ENCODE data around the gene PHF19. TPM values are rescaled to one million over a fixed set of nuclear protein-coding genes. Genes with fewer than 3 reads are reported as not detected.

PHF19 gene
- 4.1 TPM for total RNA-seq

DNA sequence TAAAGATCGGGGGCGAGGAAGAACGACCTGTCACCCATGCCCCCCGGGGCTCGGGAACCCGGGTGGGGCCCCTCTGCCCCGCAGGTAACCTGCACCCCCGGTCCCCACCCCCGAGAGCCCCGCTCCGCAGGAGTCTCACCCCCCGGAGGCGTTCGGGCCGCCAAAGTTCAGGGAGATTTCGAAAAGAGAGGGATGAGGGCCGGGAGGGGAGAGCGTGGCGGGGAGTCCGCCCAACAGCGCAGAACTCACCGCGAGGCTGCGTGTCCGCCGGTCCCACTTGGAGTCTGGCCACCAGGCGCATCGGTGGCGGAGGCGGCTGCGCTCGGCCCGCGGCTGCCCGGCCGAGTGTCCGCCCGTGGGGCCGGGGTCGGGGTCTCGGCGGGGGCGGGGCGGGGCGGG lies at the start of gene PHF19:
Gene PHF19 (minus strand): TSS at position 347 of the 399 bp plus-strand sequence. CDS start 2,447 bp downstream, outside the sequence.
- DNase-seq: no peak

DNA sequence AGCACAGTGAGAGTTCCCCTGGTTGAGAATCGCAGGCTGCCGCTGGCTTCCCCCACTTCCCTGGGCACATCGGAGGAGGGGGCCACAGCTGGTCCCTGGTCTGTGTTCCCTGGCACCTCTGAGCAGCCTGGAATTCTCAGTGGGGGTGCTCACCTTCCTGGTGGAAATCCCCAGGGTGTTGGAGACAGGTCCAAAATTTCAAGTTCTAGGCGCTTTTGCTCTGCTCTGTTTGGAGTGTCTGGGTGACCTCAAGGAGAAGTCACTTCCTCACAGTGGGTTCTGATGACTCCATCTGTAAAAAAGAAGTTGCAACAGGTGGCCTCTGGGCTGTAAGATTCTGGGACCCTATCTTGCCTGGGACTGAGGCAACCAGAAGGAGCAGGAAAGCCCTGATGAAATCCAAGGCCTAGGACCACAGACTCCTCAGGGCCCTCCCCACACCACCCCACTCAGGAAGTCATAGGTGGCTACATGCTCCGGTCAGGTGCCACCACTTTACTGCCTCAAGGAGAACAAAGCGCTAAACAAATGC lies 49.5 kb upstream of the PHF19 start, which contains the start of gene TRAF1:
Gene TRAF1 (minus strand): TSS at position 400 of the 532 bp plus-strand sequence. CDS start 721 bp downstream, outside the sequence.
- no peak for DNase-seq

DNA sequence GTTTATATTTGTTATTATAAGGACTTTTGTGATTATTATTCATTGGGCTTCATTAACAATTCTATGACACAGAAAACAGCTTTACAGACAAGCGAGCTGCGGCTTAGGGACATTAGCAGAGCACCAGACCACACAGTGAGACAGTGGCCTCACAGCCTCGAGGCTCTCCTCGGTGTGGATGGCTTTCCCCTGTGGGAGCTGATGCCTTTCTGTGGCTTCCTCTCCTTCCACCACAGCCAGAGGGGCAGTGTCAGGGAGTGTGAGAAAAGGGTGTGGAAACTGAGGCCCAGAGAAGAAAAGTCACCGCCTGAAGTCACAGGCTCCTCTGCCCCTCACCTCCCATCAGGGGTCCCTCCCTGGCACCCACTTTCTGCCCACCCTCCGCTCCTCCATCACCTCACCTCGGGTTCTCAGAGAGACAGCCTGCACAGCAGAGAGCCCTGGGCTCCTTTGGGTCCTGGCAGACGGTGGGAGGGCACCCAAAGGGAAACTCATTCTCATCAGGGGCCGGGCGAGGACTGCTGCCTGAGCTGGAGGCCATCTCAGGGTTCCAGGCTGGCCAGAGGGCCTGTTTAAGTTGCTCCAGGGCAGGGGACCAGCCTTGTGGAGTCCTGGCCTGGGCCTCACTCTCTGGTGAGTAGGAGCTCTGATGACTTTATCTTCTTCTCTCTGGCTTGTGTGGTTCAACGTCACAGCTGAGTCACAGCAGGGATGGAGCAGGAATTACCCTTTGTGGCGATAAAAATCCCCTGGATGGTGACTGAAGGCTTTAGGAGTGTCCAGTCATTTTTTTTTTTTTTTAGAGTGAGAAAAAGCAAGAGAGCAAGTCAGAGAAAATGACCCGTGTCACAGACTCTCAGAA lies 48.8 kb upstream of the PHF19 start:
- no peak for DNase-seq

DNA sequence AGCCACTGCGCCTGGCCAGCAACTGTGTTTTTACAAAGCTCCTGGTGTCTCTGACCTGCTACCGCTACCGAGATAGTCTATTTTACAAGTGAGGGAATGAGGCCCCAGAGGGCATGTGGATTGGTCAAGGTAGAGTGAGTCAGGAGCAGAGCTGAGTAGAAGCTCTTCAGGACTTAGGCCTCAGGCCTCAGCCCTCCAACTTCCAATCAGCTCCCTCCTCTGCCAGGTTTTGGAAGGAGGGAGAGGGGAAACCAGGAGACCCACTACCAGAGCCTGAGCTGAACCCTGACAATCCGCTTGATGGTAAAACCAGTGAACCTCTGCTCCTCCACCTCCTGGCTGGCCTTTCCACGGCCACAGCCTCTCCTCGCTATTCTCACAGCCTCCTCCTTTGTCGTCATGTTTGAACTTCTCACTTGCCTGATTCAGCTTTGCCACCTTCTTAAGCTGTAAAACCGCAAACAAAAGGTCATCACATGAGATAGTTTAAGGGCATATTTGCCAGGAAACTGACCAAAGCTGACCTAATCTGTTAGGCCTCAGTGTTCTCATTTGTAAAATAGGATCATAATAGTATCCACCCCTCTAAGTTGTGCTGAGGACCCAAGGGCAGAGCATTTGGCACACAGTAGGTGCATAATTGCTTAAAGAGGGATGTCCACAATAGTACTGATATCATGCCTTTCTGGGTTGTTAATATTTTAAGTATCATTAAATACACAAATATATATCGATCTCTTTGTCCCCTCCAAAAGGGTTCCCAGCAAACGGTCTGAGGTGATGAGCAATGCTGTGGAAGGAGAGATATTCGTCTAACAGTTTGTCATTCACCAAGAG lies 47.9 kb upstream of the PHF19 start:
- no peak for DNase-seq

DNA sequence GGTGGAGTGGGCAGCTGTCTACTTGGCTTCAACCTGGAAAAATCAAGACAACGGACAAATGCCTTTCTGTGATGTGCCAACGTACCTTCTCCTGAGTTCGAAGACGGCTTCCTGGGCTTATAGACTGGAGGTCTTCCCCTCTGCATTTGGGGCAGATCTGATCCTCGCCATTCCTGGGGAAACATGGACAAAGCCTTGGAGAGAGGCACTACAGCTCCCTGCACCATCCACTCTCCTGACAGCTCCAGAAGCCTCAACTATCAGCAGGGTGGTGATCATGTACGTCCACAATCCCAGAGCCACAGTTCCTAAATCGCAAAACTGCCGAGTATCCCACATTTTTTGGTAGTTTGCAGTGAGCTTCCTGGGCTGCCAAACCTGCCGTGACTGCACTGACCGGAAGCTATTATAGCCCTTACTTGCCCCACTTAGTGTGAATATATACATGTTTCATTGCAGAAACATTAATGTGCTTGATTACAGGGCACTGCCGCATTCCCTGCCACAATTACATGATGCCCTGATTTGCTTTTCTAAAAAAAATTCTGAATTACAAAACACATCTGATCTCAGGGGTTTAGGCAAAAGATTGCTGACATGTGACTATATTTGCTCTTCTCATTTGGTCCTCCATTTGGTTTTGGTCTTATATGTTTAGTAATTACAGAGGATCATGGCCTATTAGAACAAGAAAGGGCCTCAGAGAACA lies 46.8 kb upstream of the PHF19 start:
- DNase-seq: no peak

DNA sequence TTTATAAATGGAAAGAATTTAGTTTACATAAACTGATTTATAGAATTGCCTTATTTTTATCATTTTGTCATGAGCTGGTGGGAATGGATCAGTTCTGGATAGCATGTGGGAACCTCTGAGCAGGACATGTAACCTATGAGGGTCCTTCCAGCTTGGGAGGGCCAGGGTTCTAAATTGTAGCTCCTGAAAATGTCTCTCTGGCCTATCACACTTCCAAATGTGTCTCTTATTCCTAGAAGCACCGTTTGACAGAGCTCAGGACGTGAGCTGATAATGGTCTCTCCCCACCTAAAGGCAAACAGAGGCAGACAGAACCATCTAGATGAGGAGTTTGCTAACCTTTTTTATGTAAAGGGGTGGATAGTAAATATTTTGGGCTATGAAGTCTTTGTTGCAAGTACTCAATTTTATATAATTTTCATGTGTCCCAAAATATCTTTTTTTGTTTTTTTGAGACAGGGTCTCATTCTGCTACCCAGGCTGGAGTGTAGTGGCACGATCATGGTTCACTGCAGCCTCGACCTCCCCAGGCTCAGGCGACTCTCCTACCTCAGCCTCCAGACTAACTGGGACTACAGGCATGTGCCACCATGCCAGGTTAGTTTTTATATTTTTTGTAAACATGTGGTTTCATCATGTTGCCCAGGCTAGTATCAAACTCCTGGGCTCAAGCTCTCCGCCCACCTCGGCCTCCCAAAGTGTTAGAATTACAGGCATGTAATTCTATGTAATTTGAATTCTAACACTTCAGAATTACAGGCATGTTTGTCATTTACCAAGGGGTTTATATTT lies 45.6 kb upstream of the PHF19 start:
- DNase-seq: no peak

DNA sequence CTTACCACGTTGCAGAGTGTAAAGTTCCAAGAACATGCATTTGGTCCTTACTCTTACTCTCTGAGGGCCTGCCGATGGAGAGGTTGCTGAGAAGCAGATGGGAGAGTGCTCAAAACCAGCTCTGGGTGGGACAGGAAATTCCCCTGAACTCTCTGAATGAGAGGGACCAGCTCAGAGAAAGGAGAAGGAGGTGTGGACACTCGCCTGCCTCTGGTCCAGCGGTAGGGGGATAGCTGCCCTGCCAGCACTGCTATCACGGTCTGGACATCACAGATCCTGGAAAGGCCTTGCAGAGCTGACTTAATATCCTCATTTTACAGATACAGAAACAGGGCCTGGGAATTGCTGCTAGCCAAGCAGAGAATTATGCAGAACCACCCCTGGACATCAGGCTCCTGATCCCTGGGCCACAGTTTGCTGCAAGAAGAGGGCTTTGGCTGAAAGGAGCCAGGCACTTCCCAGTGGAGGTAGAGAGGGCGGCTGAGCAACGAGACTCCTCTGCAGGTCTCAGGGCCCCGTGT lies 44.7 kb upstream of the PHF19 start:
- DNase-seq: no peak

DNA sequence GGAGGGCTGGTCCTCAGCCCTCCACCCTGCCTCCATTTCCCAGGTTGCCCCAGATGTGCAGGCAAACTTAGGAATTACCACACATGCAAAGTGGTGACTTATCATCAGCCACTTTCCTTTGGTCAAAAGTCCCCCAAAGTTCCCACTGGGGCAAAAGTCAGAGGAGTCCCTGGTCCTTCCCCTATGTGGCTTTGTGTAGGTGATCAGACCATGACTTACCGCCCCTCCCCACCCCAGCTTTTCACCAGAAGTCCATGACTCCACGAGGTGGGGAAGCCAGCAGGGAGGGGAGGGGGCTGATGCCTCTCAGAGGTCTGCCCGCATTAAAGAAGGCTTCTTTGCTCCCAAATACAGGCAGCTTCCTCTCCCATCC lies 43.8 kb upstream of the PHF19 start:
- no peak for DNase-seq

DNA sequence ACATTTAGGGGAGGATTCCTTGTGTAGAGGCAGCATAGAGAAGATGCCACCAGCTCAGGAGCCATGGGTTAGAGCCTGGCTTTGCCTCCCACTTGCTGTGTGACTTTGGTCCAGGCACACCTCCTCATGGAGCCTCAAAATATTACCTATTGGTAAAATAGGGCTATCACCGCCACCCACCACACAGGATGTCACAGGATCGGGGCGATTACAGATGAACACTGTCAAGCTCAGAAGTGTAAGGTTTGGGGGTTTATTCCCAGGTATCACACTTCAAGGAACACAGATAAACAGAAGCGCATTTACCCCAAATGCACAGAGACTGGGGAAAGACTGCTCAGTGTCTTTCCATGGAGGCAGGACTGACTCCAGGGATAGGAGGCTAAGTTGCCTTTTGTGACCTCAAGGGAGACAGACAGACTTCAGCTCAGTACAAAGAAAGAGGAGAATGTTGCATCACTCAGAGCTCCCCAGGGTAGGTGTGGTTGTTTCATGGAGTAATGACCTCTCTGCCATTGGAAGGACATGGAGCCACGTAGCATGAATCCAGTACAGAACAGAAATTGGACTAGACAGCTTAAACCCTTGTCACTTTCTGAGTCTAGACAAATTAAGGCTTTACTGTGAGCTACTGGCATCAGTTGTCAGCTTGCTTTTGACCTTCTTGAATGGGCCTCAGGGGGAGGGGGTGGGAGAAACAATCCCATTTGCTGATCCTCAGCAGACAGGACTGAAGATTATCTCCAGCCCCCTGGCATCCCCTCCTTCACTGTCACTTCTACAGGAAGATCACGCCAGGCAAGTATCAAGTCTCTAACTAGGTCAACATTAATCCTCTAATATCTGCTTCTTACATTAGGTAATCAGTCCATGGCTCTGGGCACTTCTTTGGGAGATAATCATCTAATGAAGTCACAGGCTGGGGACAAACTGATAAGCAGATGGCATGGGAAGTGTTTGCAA lies 43.1 kb upstream of the PHF19 start:
- no peak for DNase-seq

DNA sequence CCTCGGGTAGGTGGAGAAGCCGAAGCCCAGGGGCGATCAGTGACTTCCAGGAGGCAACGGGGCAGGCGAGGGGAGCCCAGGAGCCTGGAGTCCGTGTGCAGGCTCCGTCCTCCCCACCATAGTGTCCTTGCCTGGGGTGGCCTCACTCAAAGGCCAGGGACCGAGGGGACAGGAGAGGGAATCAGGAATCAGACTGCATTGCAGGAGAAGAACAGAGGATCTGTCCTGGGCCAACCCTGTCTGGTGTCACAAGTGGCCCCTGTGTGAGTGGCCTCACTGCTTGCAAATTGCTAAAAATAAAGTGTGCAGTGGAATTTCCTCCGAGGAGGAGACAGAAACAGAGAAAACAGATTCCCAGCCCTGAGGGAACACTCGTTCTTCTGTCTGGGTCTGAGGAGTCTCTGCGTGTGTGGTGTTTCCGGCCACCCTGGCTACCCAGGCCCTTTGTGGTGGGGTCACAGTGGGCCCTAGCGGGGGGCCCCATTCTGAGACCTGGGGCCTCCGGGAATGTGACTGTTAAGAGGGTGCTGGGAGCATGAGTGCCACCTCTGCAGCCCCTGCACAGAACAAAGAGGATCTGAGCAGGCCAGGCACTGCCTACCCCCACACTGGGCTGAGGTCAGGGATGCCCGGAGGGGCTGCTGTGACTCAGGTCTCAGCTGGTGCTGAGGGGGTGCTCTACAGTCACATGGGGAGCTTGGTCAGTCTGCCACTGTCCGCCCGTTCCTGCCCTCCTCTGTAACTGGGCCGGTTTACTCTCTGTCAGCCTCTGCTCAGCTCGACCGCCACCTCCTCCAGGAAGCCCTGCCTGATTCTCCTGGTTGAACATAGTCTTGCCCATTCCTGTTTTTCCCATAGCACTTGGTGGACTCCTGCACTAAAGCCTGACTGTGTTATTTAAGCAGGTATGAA lies 42.2 kb upstream of the PHF19 start:
- DNase-seq: no peak

DNA sequence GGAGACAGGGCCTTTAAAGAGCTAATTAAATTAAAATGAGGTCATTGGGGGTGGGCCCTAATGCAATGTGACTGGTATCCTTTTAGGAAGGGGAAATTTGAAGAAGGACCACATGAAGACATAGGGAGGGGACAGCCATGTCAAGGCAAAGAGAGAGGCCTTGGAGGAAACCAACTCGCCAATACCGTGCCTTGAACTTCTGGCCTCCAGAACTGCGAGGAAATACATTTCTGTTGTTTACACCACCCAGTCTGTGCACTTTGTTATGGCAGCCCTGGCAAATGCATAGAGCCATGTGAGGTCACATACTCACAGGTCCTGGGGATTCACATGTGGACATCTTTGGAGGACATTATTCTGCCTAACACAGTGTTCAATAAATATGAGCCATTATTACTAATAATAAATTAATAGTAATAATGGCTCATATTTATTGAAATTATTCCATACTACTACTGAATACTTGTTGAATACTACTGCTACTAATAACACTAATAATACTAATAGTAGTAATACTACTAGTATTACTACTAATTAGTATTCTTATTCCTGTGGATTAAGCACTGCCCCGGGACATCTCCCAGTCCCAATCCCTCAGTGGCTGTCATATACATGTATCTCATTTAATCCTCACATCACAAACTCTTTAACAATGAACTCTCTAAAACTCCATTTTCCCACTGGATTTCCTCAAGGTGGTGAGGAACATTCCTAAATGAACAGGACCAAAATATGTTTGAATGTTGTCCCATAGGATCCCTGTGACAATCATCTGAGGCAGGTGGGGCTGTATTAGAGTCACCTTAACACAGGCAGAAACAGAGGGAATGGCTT lies 41.2 kb upstream of the PHF19 start:
- no peak for DNase-seq

DNA sequence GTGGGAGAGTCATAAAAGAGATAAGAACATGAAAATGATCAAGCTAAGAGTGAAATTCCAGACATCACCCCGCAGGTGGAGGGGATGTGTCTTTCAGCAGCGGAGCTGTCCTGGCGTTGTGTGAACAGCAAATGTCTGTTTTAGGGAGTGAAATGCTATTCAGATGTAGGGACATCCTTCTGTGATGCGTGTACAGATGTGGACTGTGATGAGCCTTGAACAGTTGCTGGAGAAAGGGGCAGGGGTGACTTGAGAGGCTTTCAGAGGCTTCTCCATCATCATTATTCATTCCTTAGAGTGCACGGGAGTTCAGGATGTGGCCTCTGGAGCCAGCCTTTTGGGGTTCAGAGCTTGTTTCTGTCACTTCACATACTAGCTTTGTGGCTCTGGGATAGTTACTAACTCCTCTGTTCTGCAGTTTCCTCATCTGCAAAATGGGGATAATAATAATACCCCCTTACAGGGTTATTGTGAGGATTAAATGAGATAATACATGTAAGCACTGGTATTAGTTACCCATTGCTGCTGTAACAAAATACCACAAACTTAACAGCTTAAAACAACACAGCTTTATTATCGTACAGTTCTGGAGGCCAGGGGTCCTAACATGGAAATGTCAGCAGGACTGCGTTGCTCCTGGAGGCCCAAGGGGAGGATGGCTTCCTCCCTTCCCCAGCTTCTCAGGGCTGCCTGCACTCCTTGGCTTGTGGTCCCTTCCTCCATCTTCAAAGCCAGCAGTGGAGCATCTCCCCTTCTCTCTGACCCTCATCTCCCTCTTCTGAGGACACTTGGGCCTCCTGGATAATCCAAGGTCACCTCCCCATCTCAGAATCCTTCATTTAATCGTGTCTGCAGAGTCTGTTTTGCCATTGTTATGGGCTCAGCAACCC lies 40.2 kb upstream of the PHF19 start:
- DNase-seq: no peak

DNA sequence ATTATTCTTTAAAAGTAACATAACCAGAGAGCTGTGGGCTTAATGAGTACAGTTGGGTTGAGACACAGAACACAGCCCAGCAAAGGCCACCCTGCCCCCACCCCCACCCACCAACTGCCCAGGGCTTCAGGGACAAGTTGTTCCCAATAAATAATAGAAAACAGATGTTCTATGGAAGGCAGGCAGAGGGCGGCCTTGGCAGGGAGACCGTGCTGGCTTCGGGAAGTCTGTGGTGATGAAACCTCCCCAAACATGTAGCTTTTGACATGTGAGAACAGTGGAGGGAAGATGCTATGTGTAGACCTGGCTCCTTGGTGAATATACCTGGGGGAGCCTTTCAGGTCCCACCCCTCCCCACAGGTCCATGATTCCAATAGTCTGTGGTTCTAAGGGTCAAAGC lies 39.6 kb upstream of the PHF19 start:
- no peak for DNase-seq

DNA sequence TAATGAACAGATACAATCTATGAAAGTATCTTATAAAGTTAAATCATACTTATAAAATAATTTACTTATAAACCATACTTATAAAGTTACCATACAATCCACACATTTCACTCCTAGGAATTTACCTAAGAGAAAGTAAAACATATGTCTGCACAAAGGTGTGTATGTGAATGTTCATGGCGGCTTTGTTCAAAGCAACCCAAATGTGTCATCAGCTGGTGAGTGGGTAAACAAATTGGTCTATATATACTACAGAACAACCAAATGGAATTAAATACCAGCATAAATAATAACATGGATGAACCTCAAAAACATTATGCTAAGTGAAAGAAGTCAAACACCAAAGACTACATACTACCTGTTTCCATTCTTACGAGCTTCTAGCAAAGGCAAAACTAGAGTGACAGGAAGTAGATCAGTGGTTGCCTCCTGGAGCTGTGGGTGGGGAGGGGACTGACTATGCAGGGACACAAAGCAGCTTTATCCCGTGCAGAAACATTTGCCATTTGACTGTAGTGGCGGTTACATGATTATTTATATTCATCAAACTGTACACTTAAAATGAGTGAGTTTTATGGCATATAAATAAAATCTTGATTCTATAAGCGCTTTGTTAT lies 39.0 kb upstream of the PHF19 start:
- DNase-seq: no peak

DNA sequence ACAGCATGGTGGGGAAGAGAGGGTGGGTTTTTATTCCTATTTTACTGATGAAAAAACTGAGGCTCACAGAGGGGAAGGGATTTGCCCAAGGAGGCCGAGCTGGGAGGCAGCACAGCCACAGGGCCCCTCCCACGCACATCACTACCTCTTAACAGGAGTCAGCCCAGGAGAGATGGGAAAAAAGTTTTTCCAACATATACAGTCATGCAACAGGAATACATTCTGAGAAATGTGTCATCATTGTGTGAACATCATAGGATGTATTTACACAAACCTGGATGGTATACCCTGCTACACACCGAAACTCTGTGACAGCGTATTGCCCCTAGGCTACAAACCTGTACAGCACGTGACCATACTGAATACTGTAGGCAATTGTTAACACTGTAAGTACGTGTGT lies 38.0 kb upstream of the PHF19 start:
- no peak for DNase-seq

DNA sequence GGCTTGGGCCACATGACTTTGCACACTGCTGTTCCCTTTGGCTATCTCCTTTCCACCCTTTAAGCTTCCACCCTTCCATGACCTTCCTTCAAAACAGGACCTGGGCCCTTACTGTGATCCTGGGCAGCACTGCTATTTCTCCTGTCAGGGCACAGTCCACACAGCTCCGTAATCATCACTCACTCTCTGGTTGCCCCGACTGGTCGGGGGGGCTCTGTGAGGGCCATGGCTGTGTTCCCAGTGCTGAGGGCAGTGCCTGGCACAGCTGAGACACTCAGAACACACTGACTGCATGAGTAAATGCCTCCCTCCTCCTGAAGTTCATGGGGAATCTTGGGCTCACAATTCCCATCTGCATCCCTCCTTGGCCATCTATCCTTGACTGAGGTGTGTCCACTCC lies 37.4 kb upstream of the PHF19 start:
- DNase-seq: peak; percentile 75

Data from occipital lobe (tissue), 2 donors.